K562 (cell line): ENCODE measurements around the gene GYS1. TPM values are rescaled to one million over a fixed set of nuclear protein-coding genes. Genes with fewer than 3 reads are reported as not detected.
A peak's percentile ranks its signal among the peaks of the same experiment; 100 is the strongest.

Source experiments
- CBFA2T3 ChIP-seq: fragments of 450-650 bp; IDR thresholded peaks from 2 replicates; pipeline ENCODE4 v1.6.1; 2017
- ILF3 ChIP-seq: fragments of 450-650 bp; IDR thresholded peaks from 2 replicates; pipeline ENCODE4 v1.6.1; 2018; ENCODE audit warnings: antibody characterized with exemption, mild to moderate bottlenecking, moderate library complexity, borderline replicate concordance
- NFE2 ChIP-seq: IDR thresholded peaks from 2 replicates; pipeline ENCODE4 v1.6.1; 2014; ENCODE audit warnings: antibody characterized with exemption, low read depth
- TAL1 ChIP-seq: fragments of 450-650 bp; IDR thresholded peaks from 2 replicates; pipeline ENCODE4 v1.6.1; 2016; ENCODE audit warnings: mild to moderate bottlenecking
- ZNF232 ChIP-seq: sonication (generic); formaldehyde crosslinking; IDR thresholded peaks from 2 replicates; pipeline ENCODE4 v1.8.0; 2022; ENCODE audit warnings: mild to moderate bottlenecking, missing genetic modification reagents
- ZNF766 ChIP-seq: fragments of 200-800 bp; sonication (Bioruptor generic); conservative IDR thresholded peaks from 2 replicates; pipeline ENCODE4 v1.6.1; 2016; ENCODE audit warnings: missing genetic modification characterization, missing compliant biosample characterization
- polyA plus RNA-seq, 8 experiments: library from polyadenylated mRNA; depleted of rRNA in 4 of 8; stranded (reverse) in 5 of 8; unstranded in 3 of 8; fragments of >200 nt; fragmentation: Nextera tagmentation in 2 of 8; fragmentation: Illumina TruSeq in 1 of 8; extraction: Ambion mirVana in 2 of 8; extraction: Trizol in 1 of 8; gene quantifications; 2 replicates each; pipeline versions ENCODE4 v1.2.1 to v1.2.3, GENCODE V29; 2011 to 2014; ENCODE audit warnings: inconsistent platforms in 1 of 8, missing spikeins in 1 of 8
- total RNA-seq, 7 experiments: library from RNA; depleted of rRNA in 6 of 7; stranded (reverse); fragments of >200 nt in 6 of 7; fragmentation: Illumina TruSeq in 2 of 7; extraction: Trizol in 2 of 7; gene quantifications; 2 replicates each; pipeline versions ENCODE4 v1.2.1 to v1.2.3, GENCODE V29; 2011 to 2021; ENCODE audit warnings: low replicate concordance in 1 of 7
- TF ChIP-seq, protein P1 (sequence below): sonication (generic); formaldehyde crosslinking; IDR thresholded peaks from 2 replicates; pipeline ENCODE4 v1.8.0; 2023; ENCODE audit warnings: missing genetic modification reagents, mild to moderate bottlenecking, borderline replicate concordance
- TF ChIP-seq, protein P2 (sequence below): fragments of 250-450 bp; sonication (Bioruptor Pico); IDR thresholded peaks from 2 replicates; pipeline ENCODE4 v1.5.0; 2022; ENCODE audit warnings: mild to moderate bottlenecking
- TF ChIP-seq, protein P3 (sequence below), 2 experiments: fragments of 200-800 bp in 1 of 2; sonication (Bioruptor generic) in 1 of 2; sonication (generic) in 1 of 2; formaldehyde crosslinking in 1 of 2; IDR thresholded peaks in 1 of 2; conservative IDR thresholded peaks in 1 of 2; 2 replicates each; pipeline versions ENCODE4 v1.5.0 to v1.6.1; 2016 to 2020; ENCODE audit warnings: missing compliant biosample characterization in 1 of 2, missing genetic modification characterization in 1 of 2, missing genetic modification reagents in 1 of 2
- TF ChIP-seq, protein P4 (sequence below): fragments of 250-450 bp; sonication (Bioruptor Pico); IDR thresholded peaks from 2 replicates; pipeline ENCODE4 v1.4.0; 2020; ENCODE audit warnings: mild to moderate bottlenecking, moderate library complexity, borderline replicate concordance
- TF ChIP-seq, protein P5 (sequence below): fragments of 450-650 bp; conservative IDR thresholded peaks from 2 replicates; pipeline ENCODE4 v1.6.1; 2016; ENCODE audit warnings: missing genetic modification characterization, low read depth, mild to moderate bottlenecking, control low read depth, missing compliant biosample characterization

GYS1 gene
- total and polyA plus RNA-seq, 9 of the 15 experiments (the other 6 are each of a cell fraction or from before 2014, with no cell fraction given), result 1.9 to 31.1 (median 15.2) TPM

DNA sequence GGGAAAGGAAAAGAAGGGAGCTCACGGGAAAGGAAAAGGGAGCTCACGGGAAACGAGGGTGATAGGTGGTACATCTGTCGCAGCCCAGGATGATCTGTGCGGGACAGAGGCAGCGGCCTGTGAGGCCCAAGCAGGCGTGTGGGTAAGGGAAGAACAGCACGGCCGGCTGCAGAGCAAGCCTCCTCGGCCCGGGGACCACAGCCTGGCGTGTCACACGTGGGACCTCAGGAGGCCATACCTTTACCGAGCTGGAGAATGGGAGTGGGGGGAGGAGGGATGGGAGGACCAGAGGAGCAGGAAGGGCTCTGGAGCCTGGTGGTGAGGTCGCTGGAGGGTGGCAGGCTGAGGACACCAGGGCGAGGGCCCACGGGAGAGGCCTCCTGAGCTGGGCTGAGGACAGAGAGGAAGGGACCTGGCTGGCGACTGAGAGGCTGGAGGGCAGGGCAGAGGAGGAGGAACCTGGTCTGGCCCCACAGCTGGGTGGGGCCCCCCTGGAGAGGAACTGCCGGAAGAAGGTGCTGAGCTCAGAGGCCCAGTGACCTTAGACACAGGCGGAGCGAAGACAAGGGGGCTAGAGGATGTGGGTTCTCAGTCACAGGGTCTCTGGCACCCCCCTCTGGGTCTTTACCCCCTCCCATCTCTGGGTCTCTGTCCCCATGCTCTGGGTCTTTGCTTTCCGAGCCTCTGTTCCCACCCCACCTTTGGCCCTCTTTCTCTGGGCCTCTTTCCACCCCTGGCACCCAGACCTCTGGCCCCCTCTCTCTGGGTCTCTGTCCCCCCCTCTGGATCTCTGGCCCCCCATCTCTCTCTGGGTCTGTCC lies 30.9 kb downstream of the GYS1 start (continued):
- TF ChIP-seq, protein P1, sequence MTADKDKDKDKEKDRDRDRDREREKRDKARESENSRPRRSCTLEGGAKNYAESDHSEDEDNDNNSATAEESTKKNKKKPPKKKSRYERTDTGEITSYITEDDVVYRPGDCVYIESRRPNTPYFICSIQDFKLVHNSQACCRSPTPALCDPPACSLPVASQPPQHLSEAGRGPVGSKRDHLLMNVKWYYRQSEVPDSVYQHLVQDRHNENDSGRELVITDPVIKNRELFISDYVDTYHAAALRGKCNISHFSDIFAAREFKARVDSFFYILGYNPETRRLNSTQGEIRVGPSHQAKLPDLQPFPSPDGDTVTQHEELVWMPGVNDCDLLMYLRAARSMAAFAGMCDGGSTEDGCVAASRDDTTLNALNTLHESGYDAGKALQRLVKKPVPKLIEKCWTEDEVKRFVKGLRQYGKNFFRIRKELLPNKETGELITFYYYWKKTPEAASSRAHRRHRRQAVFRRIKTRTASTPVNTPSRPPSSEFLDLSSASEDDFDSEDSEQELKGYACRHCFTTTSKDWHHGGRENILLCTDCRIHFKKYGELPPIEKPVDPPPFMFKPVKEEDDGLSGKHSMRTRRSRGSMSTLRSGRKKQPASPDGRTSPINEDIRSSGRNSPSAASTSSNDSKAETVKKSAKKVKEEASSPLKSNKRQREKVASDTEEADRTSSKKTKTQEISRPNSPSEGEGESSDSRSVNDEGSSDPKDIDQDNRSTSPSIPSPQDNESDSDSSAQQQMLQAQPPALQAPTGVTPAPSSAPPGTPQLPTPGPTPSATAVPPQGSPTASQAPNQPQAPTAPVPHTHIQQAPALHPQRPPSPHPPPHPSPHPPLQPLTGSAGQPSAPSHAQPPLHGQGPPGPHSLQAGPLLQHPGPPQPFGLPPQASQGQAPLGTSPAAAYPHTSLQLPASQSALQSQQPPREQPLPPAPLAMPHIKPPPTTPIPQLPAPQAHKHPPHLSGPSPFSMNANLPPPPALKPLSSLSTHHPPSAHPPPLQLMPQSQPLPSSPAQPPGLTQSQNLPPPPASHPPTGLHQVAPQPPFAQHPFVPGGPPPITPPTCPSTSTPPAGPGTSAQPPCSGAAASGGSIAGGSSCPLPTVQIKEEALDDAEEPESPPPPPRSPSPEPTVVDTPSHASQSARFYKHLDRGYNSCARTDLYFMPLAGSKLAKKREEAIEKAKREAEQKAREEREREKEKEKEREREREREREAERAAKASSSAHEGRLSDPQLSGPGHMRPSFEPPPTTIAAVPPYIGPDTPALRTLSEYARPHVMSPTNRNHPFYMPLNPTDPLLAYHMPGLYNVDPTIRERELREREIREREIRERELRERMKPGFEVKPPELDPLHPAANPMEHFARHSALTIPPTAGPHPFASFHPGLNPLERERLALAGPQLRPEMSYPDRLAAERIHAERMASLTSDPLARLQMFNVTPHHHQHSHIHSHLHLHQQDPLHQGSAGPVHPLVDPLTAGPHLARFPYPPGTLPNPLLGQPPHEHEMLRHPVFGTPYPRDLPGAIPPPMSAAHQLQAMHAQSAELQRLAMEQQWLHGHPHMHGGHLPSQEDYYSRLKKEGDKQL (CRISPR knock-in tag), result no peak
- TF ChIP-seq TAL1 (no peak), CBFA2T3 (peak; percentile 30; the same call in 1 of the 2 replicates), ILF3 (no peak), NFE2 (0 out of 2 replicates have a peak, but pooled peaks have one; percentile 4), ZNF766 (no peak), ZNF232 (CRISPR knock-in tag) (no peak)
- TF ChIP-seq, protein P2, sequence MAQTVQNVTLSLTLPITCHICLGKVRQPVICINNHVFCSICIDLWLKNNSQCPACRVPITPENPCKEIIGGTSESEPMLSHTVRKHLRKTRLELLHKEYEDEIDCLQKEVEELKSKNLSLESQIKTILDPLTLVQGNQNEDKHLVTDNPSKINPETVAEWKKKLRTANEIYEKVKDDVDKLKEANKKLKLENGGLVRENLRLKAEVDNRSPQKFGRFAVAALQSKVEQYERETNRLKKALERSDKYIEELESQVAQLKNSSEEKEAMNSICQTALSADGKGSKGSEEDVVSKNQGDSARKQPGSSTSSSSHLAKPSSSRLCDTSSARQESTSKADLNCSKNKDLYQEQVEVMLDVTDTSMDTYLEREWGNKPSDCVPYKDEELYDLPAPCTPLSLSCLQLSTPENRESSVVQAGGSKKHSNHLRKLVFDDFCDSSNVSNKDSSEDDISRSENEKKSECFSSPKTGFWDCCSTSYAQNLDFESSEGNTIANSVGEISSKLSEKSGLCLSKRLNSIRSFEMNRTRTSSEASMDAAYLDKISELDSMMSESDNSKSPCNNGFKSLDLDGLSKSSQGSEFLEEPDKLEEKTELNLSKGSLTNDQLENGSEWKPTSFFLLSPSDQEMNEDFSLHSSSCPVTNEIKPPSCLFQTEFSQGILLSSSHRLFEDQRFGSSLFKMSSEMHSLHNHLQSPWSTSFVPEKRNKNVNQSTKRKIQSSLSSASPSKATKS, result no peak
- TF ChIP-seq, protein P3, sequence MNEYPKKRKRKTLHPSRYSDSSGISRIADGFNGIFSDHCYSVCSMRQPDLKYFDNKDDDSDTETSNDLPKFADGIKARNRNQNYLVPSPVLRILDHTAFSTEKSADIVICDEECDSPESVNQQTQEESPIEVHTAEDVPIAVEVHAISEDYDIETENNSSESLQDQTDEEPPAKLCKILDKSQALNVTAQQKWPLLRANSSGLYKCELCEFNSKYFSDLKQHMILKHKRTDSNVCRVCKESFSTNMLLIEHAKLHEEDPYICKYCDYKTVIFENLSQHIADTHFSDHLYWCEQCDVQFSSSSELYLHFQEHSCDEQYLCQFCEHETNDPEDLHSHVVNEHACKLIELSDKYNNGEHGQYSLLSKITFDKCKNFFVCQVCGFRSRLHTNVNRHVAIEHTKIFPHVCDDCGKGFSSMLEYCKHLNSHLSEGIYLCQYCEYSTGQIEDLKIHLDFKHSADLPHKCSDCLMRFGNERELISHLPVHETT (CRISPR knock-in tag; conservative IDR thresholded peaks at IDR 0.05 in 1 of 2, IDR thresholded peaks at IDR 0.05 in 1 of 2), result no peak; a peak in 1 of 4 replicates
- TF ChIP-seq, protein P4, sequence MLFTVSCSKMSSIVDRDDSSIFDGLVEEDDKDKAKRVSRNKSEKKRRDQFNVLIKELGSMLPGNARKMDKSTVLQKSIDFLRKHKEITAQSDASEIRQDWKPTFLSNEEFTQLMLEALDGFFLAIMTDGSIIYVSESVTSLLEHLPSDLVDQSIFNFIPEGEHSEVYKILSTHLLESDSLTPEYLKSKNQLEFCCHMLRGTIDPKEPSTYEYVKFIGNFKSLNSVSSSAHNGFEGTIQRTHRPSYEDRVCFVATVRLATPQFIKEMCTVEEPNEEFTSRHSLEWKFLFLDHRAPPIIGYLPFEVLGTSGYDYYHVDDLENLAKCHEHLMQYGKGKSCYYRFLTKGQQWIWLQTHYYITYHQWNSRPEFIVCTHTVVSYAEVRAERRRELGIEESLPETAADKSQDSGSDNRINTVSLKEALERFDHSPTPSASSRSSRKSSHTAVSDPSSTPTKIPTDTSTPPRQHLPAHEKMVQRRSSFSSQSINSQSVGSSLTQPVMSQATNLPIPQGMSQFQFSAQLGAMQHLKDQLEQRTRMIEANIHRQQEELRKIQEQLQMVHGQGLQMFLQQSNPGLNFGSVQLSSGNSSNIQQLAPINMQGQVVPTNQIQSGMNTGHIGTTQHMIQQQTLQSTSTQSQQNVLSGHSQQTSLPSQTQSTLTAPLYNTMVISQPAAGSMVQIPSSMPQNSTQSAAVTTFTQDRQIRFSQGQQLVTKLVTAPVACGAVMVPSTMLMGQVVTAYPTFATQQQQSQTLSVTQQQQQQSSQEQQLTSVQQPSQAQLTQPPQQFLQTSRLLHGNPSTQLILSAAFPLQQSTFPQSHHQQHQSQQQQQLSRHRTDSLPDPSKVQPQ (CRISPR knock-in tag), result no peak
- TF ChIP-seq, protein P5, sequence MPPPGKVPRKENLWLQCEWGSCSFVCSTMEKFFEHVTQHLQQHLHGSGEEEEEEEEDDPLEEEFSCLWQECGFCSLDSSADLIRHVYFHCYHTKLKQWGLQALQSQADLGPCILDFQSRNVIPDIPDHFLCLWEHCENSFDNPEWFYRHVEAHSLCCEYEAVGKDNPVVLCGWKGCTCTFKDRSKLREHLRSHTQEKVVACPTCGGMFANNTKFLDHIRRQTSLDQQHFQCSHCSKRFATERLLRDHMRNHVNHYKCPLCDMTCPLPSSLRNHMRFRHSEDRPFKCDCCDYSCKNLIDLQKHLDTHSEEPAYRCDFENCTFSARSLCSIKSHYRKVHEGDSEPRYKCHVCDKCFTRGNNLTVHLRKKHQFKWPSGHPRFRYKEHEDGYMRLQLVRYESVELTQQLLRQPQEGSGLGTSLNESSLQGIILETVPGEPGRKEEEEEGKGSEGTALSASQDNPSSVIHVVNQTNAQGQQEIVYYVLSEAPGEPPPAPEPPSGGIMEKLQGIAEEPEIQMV (tag), result no peak
